ENCODE data around the gene INPP5F.

GRCh38 chr10:119700321-119700954 is 25.4 kb upstream of the INPP5F start:
- TF ChIP-seq YY1 (IDR thresholded peaks at IDR 0.05; ENCODE audit: insufficient read depth, insufficient read length) (no peak), ZNF274 (IDR thresholded peaks at IDR 0.05; ENCODE audit: low read depth, low read length) (no peak), SUZ12 (IDR thresholded peaks at IDR 0.05; ENCODE audit: extremely low read depth, insufficient read depth, insufficient read length) (no peak)

All from NT2/D1 (cell line).